Fibroblast of skin of right quadriceps (primary cell): ENCODE measurements around the gene CGN.
"Not testable (repeated sequence)": the region's sequence is repeated elsewhere in the genome, so short reads cannot be mapped to it uniquely, and the experiment has no call there.

Source experiments
- DNase-seq: peaks from one replicate; pipeline ENCODE4 v3.0.0-alpha.2; 2013

The CGN gene

DNA sequence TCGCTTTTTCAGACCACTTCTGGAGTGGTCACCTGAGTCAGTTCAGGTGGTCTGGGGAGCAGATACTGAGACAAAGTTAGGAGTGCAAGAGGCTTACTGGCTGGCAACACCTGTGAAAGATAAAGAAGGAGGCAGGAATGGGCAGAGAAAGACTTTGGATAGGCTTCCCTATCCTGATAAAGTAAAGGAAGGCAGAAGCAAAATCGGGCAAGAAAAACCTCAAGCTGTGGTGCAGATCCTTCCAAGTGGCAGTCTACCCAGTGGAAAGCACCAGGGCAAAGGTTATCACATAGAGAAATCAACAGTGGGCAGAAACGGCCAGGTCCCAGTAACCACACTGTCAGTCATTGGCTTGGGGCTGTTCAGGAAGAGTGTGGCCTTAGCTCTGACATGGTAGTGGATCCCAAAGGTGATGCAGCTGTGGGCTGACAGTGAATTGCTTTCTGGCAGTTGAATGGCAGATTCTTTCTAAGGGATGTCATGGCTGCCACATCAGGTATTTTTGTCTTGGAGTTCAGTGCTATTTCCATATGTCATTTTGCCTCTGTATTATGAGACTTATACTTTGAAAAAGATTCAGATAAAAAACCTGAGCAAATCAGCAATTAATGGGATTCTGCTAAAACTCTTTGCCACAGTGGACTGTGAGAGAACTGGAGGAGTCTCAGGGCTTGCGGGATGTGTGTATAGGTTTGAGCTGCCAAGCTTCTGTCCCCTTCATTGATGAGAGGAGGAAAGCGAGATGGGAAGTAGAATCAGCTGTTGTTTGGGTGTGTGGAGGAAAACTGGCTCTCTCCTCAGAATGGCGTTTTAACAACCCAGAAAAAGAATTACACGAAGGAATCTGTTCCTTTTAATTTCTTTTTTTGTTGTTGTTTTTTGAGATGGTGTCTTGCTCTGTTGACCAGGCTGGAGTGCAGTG, 8.1 kb upstream of the CGN start:
- no peak for DNase-seq

DNA sequence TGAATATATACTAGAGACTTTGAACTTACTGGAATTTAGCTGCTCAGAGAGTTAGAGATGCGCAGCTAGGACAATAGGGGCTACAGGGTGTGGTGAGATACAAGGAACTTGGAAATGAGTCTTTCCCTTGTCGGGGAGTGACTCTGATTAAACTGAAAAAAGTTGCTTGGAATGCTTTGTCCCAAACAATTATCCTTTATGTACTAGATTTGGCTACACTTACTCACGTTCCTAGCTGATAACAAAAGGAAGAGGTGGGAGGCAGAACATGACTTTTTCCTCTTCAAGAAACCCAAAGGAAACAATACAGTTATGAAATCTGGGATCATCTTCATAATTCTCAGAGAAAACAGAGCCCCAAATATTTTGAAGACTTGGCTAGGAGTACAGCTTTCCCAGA, 6.9 kb upstream of the CGN start:
- DNase-seq = no peak

DNA sequence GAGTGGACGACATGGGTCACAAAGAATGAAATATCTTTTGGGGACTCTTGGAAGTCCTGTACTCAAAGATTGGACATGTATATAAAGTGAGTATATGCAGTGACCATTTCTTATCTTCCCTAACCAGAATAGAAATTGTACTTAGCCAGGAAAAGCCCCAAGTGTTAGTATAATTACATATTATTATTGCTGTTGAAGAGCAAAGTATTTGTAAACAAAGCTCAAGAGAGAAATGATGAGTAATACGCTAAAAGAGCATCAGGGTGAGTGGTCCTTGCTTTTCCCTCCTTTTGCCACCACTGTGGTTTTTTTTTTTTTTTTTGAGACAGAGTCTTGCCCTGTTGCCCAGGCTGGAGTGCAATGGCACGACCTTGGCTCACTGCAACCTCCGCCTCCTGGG, 6.4 kb upstream of the CGN start:
- DNase-seq = no peak

DNA sequence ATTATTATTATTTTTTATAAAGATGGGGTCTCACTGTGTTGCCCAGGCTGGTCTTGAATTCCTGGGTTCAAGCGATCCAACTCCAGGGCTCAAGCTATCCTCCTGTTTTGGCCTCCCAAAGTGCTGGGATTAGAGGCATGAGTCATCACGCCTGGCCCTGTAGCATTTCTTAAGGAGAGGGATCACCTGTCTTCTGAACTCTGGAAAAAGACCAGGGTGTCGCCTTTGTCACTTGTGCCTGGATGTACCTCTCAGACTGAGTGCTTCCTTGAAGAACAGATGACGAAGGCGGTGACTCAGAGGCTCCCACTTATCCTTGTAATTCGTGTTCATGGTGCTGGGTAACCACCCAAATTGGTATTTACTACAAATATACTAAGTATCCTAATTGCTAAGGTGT, 2.4 kb upstream of the CGN start:
- no peak for DNase-seq

DNA sequence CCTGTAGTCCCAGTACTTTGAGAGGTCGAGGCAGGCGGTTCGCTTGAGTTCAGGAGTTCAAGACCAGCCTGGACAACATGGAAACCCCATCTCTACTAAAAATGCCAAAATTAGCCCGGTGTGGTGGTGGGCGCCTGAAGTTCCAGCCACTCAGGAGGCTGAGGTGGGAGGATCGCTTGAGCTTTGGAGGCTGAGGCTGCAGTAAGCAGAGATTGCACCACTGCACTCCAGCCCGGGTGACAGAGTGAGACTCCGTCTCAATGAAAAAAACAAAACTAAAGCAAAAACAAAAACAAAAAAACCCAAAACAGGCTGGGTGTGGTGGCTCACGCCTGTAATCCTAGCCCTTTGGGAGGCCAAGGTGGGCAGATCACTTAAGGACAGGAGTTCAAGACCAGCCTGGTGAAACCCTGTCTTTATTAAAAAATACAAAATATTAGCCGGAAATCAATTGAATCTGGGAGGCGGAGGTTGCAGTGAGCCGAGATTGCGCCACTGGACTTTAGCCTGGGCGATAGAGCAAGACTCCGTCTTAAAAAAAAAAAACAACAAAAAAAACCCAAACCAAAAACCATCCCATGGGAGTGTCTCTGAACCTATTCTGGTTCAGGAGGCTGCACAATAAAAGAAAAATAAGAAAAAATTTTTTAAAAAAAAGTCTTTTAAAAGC, 1.7 kb upstream of the CGN start:
- DNase-seq = no peak

DNA sequence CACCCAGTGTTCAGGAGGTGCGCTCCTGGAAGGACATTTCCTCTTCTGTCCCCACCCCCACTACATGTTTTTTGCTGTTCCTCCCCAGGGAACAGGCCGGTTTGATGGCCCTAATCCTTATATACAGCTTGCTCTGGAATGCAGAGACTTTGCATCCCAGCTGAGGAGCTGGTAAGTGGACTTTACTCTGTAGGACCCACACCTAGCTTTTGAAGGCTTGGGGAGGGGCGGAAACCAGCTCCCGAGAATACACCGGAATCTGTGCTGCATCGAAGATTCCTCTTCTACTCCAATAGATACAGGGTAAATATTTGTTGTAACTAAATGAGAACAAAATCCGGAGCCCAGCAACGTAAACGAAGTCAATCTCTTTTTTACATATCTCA, 1.2 kb upstream of the CGN start:
- DNase-seq = no peak

DNA sequence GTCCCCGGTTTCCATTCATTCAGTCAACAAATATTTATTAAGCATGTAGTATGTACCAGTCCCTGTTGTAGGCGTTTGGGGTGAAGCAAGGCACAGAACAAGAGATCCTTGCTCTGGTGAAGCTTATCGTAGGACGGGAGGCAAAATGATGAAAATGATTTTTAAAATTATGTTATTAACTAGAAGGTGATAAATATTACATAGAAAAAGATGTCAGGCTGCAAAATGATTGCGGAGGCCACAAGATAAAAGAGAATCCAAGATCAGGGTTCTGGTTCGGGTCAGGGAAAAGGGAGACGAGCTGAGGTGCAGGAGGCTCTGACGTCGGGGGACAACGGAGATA, 602 bp upstream of the CGN start:
- DNase-seq = no peak

DNA sequence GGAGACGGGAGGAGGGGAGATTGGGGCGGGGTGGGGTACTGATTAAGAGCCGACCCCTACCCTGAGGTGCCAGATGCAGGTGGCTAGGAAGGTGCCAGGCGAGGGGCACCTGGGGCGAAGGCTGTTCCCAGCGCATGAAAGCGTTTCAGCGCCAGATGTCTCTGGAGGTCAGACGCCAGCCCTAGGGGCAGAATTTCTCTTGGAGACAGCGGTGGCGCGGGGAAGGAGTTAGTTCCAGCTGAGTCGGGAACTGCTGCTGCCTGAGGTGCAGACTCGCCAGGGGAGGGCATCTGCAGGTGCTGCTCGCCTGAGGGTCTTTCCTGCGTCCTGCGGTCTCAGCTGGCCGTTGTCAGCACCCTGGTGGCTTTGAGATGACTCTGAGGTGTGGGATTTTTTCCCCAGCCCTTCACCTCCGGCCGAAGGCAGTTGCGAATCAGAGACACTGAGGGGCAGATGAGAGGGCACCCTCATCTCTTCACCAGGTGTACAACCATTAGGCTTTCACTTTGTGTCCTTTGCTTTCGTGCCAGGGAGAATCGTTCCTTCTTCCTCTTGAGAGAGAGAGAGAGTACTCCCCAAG, 539 bp downstream of the CGN start:
- DNase-seq = no peak

DNA sequence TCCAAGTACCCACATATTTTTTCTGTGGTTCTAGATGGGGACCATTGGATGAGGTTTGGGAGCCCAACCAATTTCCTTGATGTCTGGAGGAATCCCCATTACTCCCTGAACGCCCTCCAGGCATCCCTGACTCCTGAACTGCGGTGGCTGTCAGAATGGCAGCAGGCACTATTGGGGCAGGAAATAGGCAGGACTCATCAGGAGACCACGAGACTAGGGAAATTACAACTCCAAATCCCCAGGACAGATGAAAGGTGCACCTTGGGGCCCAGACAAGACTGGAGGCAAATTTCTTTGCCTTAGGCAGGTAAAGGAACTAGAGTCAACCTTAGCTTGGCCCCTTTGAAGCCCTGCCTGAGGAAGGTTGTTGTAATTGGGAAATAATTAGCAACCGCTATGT, 1.1 kb downstream of the CGN start:
- no peak for DNase-seq

DNA sequence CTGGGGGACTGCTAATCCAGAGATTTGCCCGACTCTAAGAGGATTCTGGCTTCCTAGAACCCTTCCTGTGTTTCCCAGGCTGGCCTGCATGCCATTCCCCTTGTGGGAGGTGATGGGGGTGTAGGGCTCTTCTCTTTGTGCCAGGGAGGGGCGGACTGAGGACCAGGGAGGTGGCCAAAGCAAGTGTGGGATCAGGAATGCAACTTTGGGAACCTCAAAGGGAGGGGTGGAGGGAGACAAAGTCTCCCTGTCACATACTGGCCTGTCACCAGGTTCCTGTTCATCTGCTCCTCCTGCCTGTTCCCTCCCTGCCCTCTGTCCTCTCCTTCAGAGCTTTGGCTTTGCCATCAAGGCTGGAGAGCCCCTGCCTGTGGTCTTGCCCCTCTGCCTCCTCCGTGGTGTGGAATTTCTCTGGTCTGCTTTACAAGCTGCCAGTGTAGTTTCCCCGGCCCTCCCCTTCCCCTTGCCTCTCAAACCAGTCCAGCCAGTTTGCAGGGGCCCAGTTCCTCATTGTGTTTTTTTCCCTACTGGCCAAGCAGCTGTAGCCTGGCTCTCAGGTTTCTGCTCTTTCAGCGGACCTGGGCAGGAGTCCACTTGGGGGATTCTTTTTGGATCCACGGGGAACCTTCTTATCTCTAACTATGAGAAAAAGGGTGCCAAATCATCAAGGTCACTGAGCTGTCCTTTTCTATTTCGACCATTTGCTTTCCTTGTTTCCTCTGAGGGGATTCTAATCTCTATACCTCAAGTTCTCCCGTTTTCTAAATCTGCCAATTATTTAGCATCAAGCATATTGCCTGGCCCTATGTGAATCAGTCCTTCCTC, 1.8 kb downstream of the CGN start:
- no peak for DNase-seq

DNA sequence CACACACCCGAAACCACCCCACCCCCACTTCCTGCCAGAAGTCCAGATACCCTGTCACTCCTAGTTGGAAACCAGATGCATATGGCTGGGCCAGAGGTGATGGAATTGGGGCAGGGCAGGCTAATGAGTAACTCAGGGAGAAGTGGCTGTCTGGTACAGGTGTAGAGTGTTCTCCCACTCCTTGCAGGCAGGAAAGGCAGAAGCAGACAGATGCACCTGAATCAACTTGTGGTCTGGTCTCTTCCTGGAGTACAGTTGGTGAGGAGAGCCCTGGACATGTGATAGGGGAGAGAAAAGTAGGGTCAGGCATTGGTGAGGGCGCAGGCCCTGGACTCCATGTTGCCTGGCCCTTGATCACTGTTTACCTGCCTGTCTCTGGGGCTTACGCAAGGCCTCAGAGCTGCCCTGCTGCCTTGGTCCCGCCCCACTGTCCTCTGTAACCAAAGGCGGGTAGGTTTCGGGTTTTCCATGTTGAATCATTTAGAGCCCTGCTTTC, 2.5 kb downstream of the CGN start:
- DNase-seq = no peak

DNA sequence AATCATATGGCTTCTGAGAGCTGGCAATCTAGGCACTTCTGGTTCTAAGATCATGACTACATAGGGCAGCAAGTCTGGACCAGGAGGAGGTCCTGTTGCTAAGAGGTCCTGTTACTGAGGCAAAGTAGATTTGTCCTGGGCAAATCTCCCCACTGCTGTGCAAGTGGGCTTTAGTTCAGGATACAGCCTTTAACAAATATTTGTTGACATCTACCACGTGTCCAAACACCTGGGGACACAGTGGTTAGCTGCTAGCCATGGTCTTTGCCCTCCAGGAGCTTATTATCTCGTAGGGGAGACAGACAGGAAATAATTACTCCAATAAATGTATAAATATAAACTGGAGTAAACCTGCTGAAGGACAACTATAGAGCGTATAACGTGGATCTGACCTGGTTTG, 3.2 kb downstream of the CGN start:
- no peak for DNase-seq

DNA sequence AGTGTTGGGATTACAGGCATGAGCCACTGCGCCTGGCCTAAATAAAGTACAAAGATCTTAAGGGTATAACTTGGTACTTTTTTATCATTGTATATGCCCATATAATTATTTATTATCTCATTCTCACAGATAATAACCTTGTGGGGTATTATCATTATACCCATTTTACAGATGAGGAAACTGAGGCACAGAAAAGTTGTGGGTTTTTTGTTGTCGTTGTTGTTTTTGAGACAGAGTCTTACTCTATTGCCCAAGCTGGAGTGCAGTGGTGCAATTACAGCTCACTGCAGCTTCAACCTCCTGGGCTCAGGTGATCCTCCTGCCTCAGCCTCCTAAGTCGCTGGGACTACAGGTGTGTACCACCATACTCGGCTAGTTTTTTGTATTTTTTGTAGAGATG, 4.1 kb downstream of the CGN start:
- DNase-seq = no peak

DNA sequence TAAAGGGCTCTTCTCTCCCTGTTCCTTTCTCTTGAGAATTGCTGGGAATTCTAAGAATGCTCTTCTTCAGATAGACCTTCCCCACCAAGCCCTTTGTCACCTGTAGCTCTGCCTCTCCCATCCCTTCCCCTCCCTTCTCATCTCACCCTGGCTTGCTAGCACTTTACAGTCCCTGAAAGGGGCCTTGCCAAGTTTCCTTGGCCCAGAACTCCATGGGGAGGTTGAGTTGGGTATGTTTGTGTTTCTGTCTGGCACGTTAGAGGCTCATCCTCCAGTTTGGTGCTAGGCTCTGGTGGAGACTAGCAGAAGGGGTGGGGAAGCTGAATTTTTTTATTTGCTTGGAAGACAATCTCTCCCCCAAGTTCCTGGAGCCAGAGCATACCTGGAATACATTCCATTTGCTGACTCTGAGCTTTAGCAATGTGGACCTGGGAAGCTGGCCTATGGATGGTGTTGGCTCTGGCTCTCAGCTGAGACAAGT, 4.9 kb downstream of the CGN start:
- no peak for DNase-seq

DNA sequence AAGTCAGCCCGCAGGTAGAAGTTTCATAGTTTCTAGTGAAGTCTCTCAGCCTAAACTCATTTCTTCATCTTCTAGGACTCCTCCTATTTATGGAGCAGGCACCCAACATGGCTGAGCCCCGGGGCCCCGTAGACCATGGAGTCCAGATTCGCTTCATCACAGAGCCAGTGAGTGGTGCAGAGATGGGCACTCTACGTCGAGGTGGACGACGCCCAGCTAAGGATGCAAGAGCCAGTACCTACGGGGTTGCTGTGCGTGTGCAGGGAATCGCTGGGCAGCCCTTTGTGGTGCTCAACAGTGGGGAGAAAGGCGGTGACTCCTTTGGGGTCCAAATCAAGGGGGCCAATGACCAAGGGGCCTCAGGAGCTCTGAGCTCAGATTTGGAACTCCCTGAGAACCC, 7.2 kb downstream of the CGN start:
- no peak for DNase-seq

DNA sequence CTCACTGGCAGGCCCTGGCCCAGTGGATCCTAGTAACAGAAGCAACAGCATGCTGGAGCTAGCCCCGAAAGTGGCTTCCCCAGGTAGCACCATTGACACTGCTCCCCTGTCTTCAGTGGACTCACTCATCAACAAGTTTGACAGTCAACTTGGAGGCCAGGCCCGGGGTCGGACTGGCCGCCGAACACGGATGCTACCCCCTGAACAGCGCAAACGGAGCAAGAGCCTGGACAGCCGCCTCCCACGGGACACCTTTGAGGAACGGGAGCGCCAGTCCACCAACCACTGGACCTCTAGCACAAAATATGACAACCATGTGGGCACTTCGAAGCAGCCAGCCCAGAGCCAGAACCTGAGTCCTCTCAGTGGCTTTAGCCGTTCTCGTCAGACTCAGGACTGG, 7.7 kb downstream of the CGN start:
- DNase-seq = no peak

DNA sequence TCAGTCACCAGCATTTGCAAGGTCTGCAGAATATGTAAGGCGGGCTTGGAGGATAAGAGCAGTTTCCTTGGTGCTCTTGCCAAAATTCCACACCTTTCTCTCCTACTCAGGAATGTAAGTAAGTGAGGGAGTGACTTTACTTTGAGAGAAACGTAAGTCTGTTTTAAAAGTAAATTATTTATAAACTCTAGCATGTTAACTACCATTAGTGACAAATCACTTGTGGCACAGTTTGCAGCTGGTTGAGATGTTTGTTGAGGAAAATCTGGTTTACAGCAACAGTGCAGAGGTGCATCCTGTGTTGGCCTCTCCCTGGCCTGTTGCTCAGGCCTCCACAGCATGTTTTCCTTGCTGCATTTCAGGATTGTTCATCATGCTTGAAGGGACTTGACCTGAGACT, 8.5 kb downstream of the CGN start:
- no peak for DNase-seq

DNA sequence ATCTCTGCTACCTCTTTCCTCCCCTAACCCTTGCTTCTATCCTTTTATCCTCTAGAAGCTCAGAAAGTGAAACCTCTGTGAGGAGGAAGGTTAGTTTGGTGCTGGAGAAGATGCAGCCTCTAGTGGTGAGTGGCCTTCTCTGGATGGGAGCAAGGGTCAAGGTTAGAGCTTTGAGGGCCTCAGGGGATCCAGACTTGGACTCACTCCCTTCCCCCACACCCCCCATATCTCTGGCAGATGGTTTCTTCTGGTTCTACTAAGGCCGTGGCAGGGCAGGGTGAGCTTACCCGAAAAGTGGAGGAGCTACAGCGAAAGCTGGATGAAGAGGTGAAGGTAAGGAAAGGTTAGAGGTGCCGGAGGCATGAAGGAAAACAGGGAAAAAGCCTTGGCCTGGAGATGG, 9.2 kb downstream of the CGN start:
- DNase-seq = no peak

DNA sequence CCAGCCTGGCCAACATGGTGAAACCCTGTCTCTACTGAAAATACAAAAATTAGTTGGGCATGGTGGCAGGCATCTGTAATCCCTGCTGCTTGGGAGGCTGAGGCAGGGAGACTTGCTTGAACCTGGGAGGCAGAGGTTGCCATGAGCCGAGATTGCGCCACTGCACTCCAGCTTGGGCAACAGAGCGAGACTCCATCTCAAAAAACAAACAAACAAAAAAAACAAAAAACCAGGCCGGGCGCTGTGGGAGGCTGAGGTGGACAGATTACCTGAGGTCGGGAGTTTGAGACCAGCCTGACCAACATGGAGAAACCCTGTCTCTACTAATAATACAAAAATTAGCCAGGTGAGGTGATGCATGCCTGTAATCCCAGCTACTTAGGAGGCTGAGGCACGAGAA, 11.2 kb downstream of the CGN start:
- DNase-seq = not testable (repeated sequence)

DNA sequence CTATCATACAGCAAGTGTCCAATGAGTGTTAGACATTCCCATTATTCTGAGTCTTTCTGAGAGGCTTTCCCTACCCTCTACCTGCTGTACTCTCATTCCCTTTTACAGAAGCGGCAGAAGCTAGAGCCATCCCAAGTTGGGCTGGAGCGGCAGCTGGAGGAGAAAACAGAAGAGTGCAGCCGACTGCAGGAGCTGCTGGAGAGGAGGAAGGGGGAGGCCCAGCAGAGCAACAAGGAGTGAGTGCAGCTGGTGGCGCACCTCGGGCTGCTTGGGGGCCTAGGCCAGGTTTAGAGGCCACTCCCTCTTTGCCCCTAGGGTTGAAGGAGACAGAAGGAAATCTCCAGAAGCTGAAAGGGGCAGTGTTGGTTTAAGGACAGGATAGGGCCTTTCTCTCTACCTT, 12.1 kb downstream of the CGN start:
- DNase-seq = no peak

DNA sequence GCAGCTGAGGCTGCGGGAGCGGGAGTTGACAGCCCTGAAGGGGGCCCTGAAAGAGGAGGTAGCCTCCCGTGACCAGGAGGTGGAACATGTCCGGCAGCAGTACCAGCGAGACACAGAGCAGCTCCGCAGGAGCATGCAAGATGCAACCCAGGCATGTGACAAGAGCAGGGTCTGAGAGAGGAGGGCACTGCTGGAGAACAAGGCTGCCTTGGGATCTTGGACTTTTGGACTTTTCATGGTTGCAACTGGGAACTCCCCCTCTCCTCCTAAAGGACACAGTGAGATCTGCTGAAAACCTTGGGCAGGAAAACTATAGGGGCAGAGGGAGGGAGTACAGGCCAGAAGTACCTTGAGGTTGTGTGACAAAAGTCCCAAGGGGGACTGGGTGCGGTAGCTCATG, 13.5 kb downstream of the CGN start:
- DNase-seq = no peak

DNA sequence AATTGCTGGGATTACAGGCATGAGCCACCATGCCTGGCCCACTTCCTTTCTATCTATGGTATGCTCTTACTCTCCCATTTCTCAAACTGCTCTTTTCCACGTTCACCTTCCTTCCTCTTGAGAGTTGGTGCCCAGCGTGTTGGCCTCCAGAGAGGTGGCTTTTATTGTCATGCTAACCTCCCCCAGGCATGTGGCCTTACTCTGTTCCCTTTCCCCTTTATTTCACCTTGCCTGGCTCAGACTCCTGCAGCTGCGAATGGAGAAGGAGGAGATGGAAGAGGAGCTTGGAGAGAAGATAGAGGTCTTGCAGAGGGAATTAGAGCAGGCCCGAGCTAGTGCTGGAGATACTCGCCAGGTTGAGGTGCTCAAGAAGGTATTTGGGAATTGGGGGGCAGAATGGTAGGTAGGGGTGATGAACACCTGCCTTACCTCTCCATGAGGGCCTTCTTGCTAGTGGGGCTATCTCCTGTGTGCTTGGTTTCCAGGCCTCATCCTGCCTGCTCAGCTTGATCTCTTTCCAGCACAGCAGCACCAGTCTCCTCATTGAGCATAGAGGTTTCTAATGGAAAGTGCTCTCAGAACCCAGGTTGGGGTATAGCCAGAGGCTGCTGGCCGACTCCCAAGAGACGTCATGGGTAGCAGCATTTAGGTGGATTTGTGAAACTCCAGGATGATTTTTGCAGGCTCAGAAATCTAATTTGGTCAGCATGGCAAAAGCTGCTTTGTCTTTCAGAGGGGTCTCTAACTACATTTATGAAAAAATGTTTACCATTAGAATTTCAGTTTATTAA, 15.7 kb downstream of the CGN start:
- DNase-seq = no peak
